Hepatocyte (in vitro differentiated cells): ENCODE results near the gene NCF4. TPM values are rescaled to one million over a fixed set of nuclear protein-coding genes. Genes with fewer than 3 reads are reported as not detected.

Source experiments
- DNase-seq: peaks from one replicate; pipeline ENCODE4 v3.0.0-alpha.2; 2016; ENCODE audit warnings: low spot score
- H2AFZ ChIP-seq: fragments of 200-600 bp; sonication (generic); 2 replicates; pipeline ENCODE4 v1.6.0; 2016; ENCODE audit warnings: antibody characterized with exemption, mild to moderate bottlenecking
- H3K27ac ChIP-seq: fragments of 200-600 bp; sonication (generic); 2 replicates; pipeline ENCODE4 v1.5.1; 2016; ENCODE audit warnings: mild to moderate bottlenecking
- H3K27me3 ChIP-seq: fragments of 200-600 bp; sonication (generic); 2 replicates; pipeline ENCODE4 v1.6.1; 2016
- H3K36me3 ChIP-seq: fragments of 200-600 bp; sonication (generic); replicated peaks from 2 replicates; pipeline ENCODE4 v1.5.1; 2016; ENCODE audit warnings: low read depth; ENCODE audit not compliant: insufficient read depth
- H3K4me1 ChIP-seq: fragments of 200-600 bp; sonication (generic); 2 replicates; pipeline ENCODE4 v1.5.1; 2016; ENCODE audit warnings: mild to moderate bottlenecking, moderate library complexity; ENCODE audit not compliant: insufficient read depth
- H3K4me2 ChIP-seq: fragments of 200-600 bp; sonication (generic); 2 replicates; pipeline ENCODE4 v1.6.0; 2016
- H3K4me3 ChIP-seq: fragments of 200-600 bp; sonication (generic); 2 replicates; pipeline ENCODE4 v1.5.1; 2016; ENCODE audit warnings: mild to moderate bottlenecking
- H3K79me2 ChIP-seq: fragments of 200-600 bp; sonication (generic); 2 replicates; pipeline ENCODE4 v1.6.0; 2017; ENCODE audit warnings: mild to moderate bottlenecking
- H3K9me2 ChIP-seq: fragments of 200-600 bp; sonication (generic); replicated peaks from 2 replicates; pipeline ENCODE4 v1.6.0; 2017; ENCODE audit warnings: mild to moderate bottlenecking; ENCODE audit not compliant: insufficient read depth
- H3K9me3 ChIP-seq: fragments of 200-600 bp; sonication (generic); 2 replicates; pipeline ENCODE4 v1.5.1; 2016; ENCODE audit warnings: low read depth, mild to moderate bottlenecking
- H4K20me1 ChIP-seq: fragments of 200-600 bp; sonication (generic); 2 replicates; pipeline ENCODE4 v1.6.0; 2016; ENCODE audit warnings: mild to moderate bottlenecking; ENCODE audit not compliant: insufficient read depth, poor library complexity, severe bottlenecking
- CTCF ChIP-seq: fragments of 200-600 bp; sonication (generic); IDR thresholded peaks from 2 replicates; pipeline ENCODE4 v1.5.1; 2016; ENCODE audit warnings: antibody characterized with exemption, mild to moderate bottlenecking; ENCODE audit not compliant: poor library complexity
- EZH2 ChIP-seq: fragments of 200-600 bp; sonication (generic); IDR thresholded peaks from 2 replicates; pipeline ENCODE4 v1.6.1; 2016; ENCODE audit warnings: antibody characterized with exemption, mild to moderate bottlenecking, borderline replicate concordance
- EZH2phosphoT487 ChIP-seq: fragments of 200-600 bp; sonication (generic); IDR thresholded peaks from one replicate; pipeline ENCODE4 v1.6.1; 2018; ENCODE audit warnings: antibody characterized with exemption, mild to moderate bottlenecking, low read depth, moderate library complexity; ENCODE audit not compliant: unreplicated experiment, severe bottlenecking
- WGBS: methylation state at CpG from one replicate; pipeline ENCODE4 v1.1.6; 2016; ENCODE audit warnings: low lambda C conversion rate; ENCODE audit errors: missing lambda C conversion rate; 5-methylcytosine and 5-hydroxymethylcytosine counted together
- polyA plus RNA-seq: library from polyadenylated mRNA; unstranded; fragments of >200 nt; fragmentation: Nextera tagmentation; extraction: Ambion mirVana; gene quantifications from 2 replicates; pipeline ENCODE4 v1.2.1, GENCODE V29; 2016
- total RNA-seq: library from RNA; depleted of rRNA; stranded (reverse); fragments of >200 nt; gene quantifications from 2 replicates; pipeline ENCODE4 v1.2.3, GENCODE V29; 2014

The NCF4 gene
- total and polyA plus RNA-seq, 2 experiments from 2014 or later, result 0.37 to 0.54 TPM

GRCh38 chr22:36918586-36919284, 57.9 kb downstream of the NCF4 start:
- Histone ChIP-seq H3K9me3 (no peaks in the 10 kb centered on the region), H3K4me1 (peaks cover 3% of the 10 kb centered on the region), H3K4me3 (no peak overlapping the region), H3K4me2 (no peak overlapping the region), H4K20me1 (no peaks in the 10 kb centered on the region), H3K27ac (no peak overlapping the region), H2AFZ (no peak overlapping the region), H3K36me3 (no peaks in the 10 kb centered on the region), H3K79me2 (no peaks in the 10 kb centered on the region), H3K27me3 (no peaks in the 10 kb centered on the region), H3K9me2 (no peaks in the 10 kb centered on the region)
- 90% methylated on average over 3 of the region's 3 CpGs for WGBS
- DNase-seq, result no peak
- no peak for TF ChIP-seq EZH2
- TF ChIP-seq EZH2phosphoT487, result no peak
- no peak for TF ChIP-seq CTCF

- WGBS, result 83% methylated on average over 15 of the region's 15 CpGs
- no peak overlapping the region for H3K27ac ChIP-seq
Observed at GRCh38 chr22:36921309-36922104, 60.7 kb downstream of the NCF4 start.

GRCh38 chr22:36922105-36922608, 61.4 kb downstream of the NCF4 start:
- Histone ChIP-seq H4K20me1 (no peaks in the 10 kb centered on the region), H3K9me2 (no peaks in the 10 kb centered on the region), H3K4me2 (no peak overlapping the region), H3K4me3 (no peak overlapping the region), H3K27ac (no peak overlapping the region), H3K4me1 (peaks cover 3% of the 10 kb centered on the region), H3K79me2 (no peaks in the 10 kb centered on the region), H3K27me3 (no peaks in the 10 kb centered on the region), H3K9me3 (no peaks in the 10 kb centered on the region), H2AFZ (no peak overlapping the region), H3K36me3 (no peaks in the 10 kb centered on the region)
- WGBS, result 29% methylated on average over 7 of the region's 10 CpGs
- TF ChIP-seq EZH2phosphoT487, result no peak
- TF ChIP-seq CTCF, result no peak
- no peak for TF ChIP-seq EZH2
- peak; percentile 22 for DNase-seq

More at GRCh38 chr22:36921309-36922104, 60.7 kb downstream of the NCF4 start:
- Histone ChIP-seq H3K4me1 (peaks cover 3% of the 10 kb centered on the region), H3K4me3 (no peak overlapping the region), H4K20me1 (no peaks in the 10 kb centered on the region), H3K36me3 (no peaks in the 10 kb centered on the region), H3K9me3 (no peaks in the 10 kb centered on the region), H3K4me2 (no peak overlapping the region), H3K9me2 (no peaks in the 10 kb centered on the region), H3K79me2 (no peaks in the 10 kb centered on the region), H3K27me3 (no peaks in the 10 kb centered on the region), H2AFZ (no peak overlapping the region)
- DNase-seq, result no peak
- TF ChIP-seq EZH2, result no peak
- no peak for TF ChIP-seq EZH2phosphoT487
- no peak for TF ChIP-seq CTCF
